Lung (tissue), 12 donors: Measurements from ENCODE around the gene KNG1. TPM values are rescaled to one million over a fixed set of nuclear protein-coding genes. Genes with fewer than 3 reads are reported as not detected.
"Not testable (repeated sequence)": the region's sequence is repeated elsewhere in the genome, so short reads cannot be mapped to it uniquely, and the experiment has no call there.

ENCODE experiments used
- ATAC-seq: fragments of 200-7000 bp; cut with Tn5 transposase; one replicate; pipeline ENCODE4 v1.9.1; 2020; ENCODE audit warnings: moderate number of reproducible peaks; ENCODE audit not compliant: insufficient read depth, low FRiP score
- DNase-seq, 3 donors: peaks; one replicate each; pipeline ENCODE4 v3.0.0-alpha.2; 2013 to 2017
- H3K27ac ChIP-seq, 2 donors: one replicate each; pipeline ENCODE4 v1.5.1; 2013; ENCODE audit warnings: mild to moderate bottlenecking in 2 of 2, moderate library complexity in 2 of 2, control low read depth in 1 of 2, inconsistent platforms in 1 of 2, low read depth in 1 of 2, low read length in 1 of 2
- H3K27me3 ChIP-seq, 3 donors: one replicate each; pipeline ENCODE4 v1.5.1; 2013; ENCODE audit warnings: low read length in 2 of 3; ENCODE audit not compliant: control insufficient read depth in 3 of 3, insufficient read depth in 3 of 3
- H3K36me3 ChIP-seq, 4 donors: one replicate each; pipeline ENCODE4 v1.5.1; 2013; ENCODE audit warnings: low read length in 4 of 4, mild to moderate bottlenecking in 1 of 4, moderate library complexity in 1 of 4; ENCODE audit not compliant: control insufficient read depth in 4 of 4, insufficient read depth in 4 of 4
- H3K4me1 ChIP-seq, 5 donors: one replicate each; pipeline ENCODE4 v1.5.1; 2013; ENCODE audit warnings: low read length in 5 of 5, mild to moderate bottlenecking in 2 of 5, moderate library complexity in 1 of 5; ENCODE audit not compliant: control insufficient read depth in 5 of 5, insufficient read depth in 5 of 5
- H3K4me3 ChIP-seq: one replicate; pipeline ENCODE4 v1.5.1; 2013; ENCODE audit warnings: mild to moderate bottlenecking, control low read depth, moderate library complexity
- H3K9ac ChIP-seq, 2 donors: one replicate each; pipeline ENCODE4 v1.5.1; 2013; ENCODE audit warnings: low read length in 2 of 2, control low read depth in 1 of 2; ENCODE audit not compliant: insufficient read depth in 1 of 2
- H3K9me3 ChIP-seq, 4 donors: one replicate each; pipeline ENCODE4 v1.5.1; 2013; ENCODE audit warnings: low read length in 3 of 4, mild to moderate bottlenecking in 1 of 4, moderate library complexity in 1 of 4; ENCODE audit not compliant: control insufficient read depth in 4 of 4, insufficient read depth in 3 of 4
- WGBS, 2 donors: extraction: QIAGEN DNeasy Blood & Tissue Kit; methylation state at CpG; one replicate each; pipeline ENCODE4 v1.1.7; 2013; 5-methylcytosine and 5-hydroxymethylcytosine counted together
- polyA plus RNA-seq, 2 donors: library from polyadenylated mRNA; stranded (reverse); fragments of 200-250 nt; gene quantifications; one replicate each; pipeline ENCODE4 v1.2.1, GENCODE V29; 2013
- total RNA-seq, 2 donors: library from RNA; depleted of rRNA in 1 of 2; stranded (reverse); fragments of >200 nt in 1 of 2; gene quantifications; one replicate each; pipeline ENCODE4 v1.2.1, GENCODE V29; 2014 to 2021
- TF ChIP-seq, protein P1 (sequence below): IDR thresholded peaks from 2 replicates; pipeline ENCODE4 v1.5.1; 2012; ENCODE audit warnings: mild to moderate bottlenecking; ENCODE audit errors: control extremely low read depth, extremely low read depth
- donor health status: control.
- donor health status: control.
- donor health status: Bipolar disorder and iron deficiency.
- donor health status: healthy.
- donor health status: DM: yes; HTN: yes; CAD: no.

The KNG1 gene
- total and polyA plus RNA-seq, 4 donors: 0.07 to 0.23 (median 0.13) TPM

DNA sequence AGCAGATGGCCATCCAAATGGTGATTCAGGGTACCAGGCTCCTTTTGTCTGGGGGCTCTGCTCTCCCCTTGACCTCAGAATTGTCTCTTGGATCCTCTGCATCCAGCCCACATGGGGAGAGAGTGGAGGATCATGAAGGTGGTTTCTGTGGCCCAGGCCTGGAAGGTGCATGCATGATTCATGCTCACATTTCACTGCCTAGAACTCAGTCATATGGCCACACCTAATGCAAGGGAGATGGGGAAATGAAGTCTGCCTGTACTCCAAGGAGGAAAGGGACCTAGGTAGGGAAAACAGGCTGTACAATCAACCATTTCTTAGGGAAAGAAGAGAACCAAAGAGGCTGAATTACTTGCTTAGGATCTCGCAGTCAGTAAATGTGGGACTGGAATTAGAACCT lies 36.3 kb upstream of the KNG1 start:
- ATAC-seq (no peak), DNase-seq (no peak)
- Histone ChIP-seq H3K9ac (no peak overlapping the region), H3K4me3 (no peak overlapping the region), H3K9me3 (peaks cover 0 to 2% (median 0%) of the 10 kb centered on the region in 4 donors), H3K4me1 (no peaks in the 10 kb centered on the region), H3K36me3 (no peaks in the 10 kb centered on the region), H3K27me3 (no peaks in the 10 kb centered on the region), H3K27ac (no peak overlapping the region)
- TF ChIP-seq, protein P1, sequence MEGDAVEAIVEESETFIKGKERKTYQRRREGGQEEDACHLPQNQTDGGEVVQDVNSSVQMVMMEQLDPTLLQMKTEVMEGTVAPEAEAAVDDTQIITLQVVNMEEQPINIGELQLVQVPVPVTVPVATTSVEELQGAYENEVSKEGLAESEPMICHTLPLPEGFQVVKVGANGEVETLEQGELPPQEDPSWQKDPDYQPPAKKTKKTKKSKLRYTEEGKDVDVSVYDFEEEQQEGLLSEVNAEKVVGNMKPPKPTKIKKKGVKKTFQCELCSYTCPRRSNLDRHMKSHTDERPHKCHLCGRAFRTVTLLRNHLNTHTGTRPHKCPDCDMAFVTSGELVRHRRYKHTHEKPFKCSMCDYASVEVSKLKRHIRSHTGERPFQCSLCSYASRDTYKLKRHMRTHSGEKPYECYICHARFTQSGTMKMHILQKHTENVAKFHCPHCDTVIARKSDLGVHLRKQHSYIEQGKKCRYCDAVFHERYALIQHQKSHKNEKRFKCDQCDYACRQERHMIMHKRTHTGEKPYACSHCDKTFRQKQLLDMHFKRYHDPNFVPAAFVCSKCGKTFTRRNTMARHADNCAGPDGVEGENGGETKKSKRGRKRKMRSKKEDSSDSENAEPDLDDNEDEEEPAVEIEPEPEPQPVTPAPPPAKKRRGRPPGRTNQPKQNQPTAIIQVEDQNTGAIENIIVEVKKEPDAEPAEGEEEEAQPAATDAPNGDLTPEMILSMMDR: no peak
- 87 to 91% methylated on average over 1 of the region's 1 CpG for WGBS, 2 donors

GRCh38 chr3:186682812-186683211 lies 34.3 kb upstream of the KNG1 start:
- ATAC-seq: no peak
- Histone ChIP-seq H3K4me1 (no peaks in the 10 kb centered on the region), H3K9me3 (peaks cover 0 to 2% (median 0%) of the 10 kb centered on the region in 4 donors), H3K36me3 (no peaks in the 10 kb centered on the region), H3K27ac (no peak overlapping the region), H3K27me3 (no peaks in the 10 kb centered on the region), H3K4me3 (no peak overlapping the region), H3K9ac (no peak overlapping the region)
- no peak for DNase-seq
- WGBS, 2 donors: 64 to 69% methylated on average over 3 of the region's 3 CpGs
- TF ChIP-seq, protein P1: no peak

- Histone ChIP-seq H3K4me3 (no peak overlapping the region), H3K9ac (no peak overlapping the region), H3K4me1 (no peaks in the 10 kb centered on the region), H3K36me3 (no peaks in the 10 kb centered on the region), H3K27ac (no peak overlapping the region), H3K9me3 (peaks cover 0 to 2% (median 0%) of the 10 kb centered on the region in 4 donors), H3K27me3 (no peaks in the 10 kb centered on the region)
- TF ChIP-seq, protein P1: no peak
- ATAC-seq (no peak), DNase-seq (no peak)
- 68 to 78% methylated on average over 3 of the region's 3 CpGs for WGBS, 2 donors
These were observed 33.2 kb upstream of the KNG1 start for GRCh38 chr3:186683979-186684378.

- ATAC-seq: not testable (repeated sequence)
- WGBS, 2 donors: 69 to 79% methylated on average over 2 of the region's 2 CpGs
These were observed 30.7 kb upstream of the KNG1 start for GRCh38 chr3:186686475-186686874.

More at GRCh38 chr3:186686475-186686874, 30.7 kb upstream of the KNG1 start:
- H3K27me3 ChIP-seq, H3K9me3 ChIP-seq, H3K9ac ChIP-seq, DNase-seq, H3K36me3 ChIP-seq, H3K4me1 ChIP-seq, H3K4me3 ChIP-seq, H3K27ac ChIP-seq: not testable (repeated sequence)
